ENCODE measurements around the gene COL27A1.
"Not testable (repeated sequence)": the region's sequence is repeated elsewhere in the genome, so short reads cannot be mapped to it uniquely, and the experiment has no call there.

Gene COL27A1

GRCh38 chr9:114185570-114186490, 30.5 kb downstream of the COL27A1 start:
- DNase-seq, result no peak

- no peak for DNase-seq
Measured at GRCh38 chr9:114186605-114187289, 31.4 kb downstream of the COL27A1 start.

GRCh38 chr9:114187827-114188226, 32.5 kb downstream of the COL27A1 start:
- no peak for DNase-seq

- no peak for DNase-seq
Measured at GRCh38 chr9:114189823-114190562, 34.7 kb downstream of the COL27A1 start.

GRCh38 chr9:114190563-114190905, 35.2 kb downstream of the COL27A1 start:
- no peak for DNase-seq

GRCh38 chr9:114191402-114191801, 36.1 kb downstream of the COL27A1 start:
- not testable (repeated sequence) for DNase-seq

- DNase-seq, result no peak
Measured at GRCh38 chr9:114192539-114192938, 37.2 kb downstream of the COL27A1 start.

- DNase-seq, result no peak
Measured at GRCh38 chr9:114193090-114193489, 37.8 kb downstream of the COL27A1 start.

- DNase-seq, result no peak
Measured at GRCh38 chr9:114196117-114196516, 40.8 kb downstream of the COL27A1 start.

- DNase-seq, result no peak
Measured at GRCh38 chr9:114196979-114197622, 41.8 kb downstream of the COL27A1 start.

- no peak for DNase-seq
Measured at GRCh38 chr9:114198249-114199040, 43.1 kb downstream of the COL27A1 start.

GRCh38 chr9:114200721-114201300, 45.5 kb downstream of the COL27A1 start:
- DNase-seq, result no peak

GRCh38 chr9:114202396-114202795, 47.1 kb downstream of the COL27A1 start:
- no peak for DNase-seq

GRCh38 chr9:114202849-114203248, 47.5 kb downstream of the COL27A1 start:
- no peak for DNase-seq

GRCh38 chr9:114203410-114204140, 48.2 kb downstream of the COL27A1 start:
- no peak for DNase-seq

GRCh38 chr9:114204265-114204664, 48.9 kb downstream of the COL27A1 start:
- DNase-seq, result no peak

- no peak for DNase-seq
Measured at GRCh38 chr9:114205171-114206015, 50.1 kb downstream of the COL27A1 start.

- no peak for DNase-seq
Measured at GRCh38 chr9:114206221-114206789, 51.0 kb downstream of the COL27A1 start.

Data from fibroblast of skin of back (primary cell).